ENCODE measurements around the gene HNF4A.

Gene HNF4A

GRCh38 chr20:44426879-44427790, 71.6 kb downstream of the HNF4A start:
- no peak for DNase-seq (ENCODE audit: low spot score)

GRCh38 chr20:44427804-44428173, 72.3 kb downstream of the HNF4A start:
- DNase-seq (ENCODE audit: low spot score): no peak

- DNase-seq (ENCODE audit: low spot score): peak; percentile 53
Measured at GRCh38 chr20:44428174-44429016, 72.9 kb downstream of the HNF4A start.

DNA sequence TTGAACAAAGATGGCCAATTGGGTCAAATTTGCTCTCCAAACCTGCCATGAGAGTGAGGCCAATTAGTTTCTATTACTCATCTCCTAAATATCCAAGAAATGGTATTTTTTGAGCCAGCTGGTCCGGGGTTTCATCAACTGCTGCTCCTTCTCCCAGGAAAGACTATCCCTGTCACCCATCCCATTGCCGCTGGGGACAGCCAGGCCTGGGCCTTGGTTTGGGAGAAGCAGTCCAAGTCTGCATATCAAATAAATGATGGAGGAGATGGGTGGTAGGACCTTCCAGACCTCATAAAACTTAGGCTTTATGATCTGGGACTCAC, 73.5 kb downstream of the HNF4A start:
- no peak for DNase-seq (ENCODE audit: low spot score)

- no peak for DNase-seq (ENCODE audit: low spot score)
Measured at GRCh38 chr20:44429419-44430269, 74.1 kb downstream of the HNF4A start.

DNA sequence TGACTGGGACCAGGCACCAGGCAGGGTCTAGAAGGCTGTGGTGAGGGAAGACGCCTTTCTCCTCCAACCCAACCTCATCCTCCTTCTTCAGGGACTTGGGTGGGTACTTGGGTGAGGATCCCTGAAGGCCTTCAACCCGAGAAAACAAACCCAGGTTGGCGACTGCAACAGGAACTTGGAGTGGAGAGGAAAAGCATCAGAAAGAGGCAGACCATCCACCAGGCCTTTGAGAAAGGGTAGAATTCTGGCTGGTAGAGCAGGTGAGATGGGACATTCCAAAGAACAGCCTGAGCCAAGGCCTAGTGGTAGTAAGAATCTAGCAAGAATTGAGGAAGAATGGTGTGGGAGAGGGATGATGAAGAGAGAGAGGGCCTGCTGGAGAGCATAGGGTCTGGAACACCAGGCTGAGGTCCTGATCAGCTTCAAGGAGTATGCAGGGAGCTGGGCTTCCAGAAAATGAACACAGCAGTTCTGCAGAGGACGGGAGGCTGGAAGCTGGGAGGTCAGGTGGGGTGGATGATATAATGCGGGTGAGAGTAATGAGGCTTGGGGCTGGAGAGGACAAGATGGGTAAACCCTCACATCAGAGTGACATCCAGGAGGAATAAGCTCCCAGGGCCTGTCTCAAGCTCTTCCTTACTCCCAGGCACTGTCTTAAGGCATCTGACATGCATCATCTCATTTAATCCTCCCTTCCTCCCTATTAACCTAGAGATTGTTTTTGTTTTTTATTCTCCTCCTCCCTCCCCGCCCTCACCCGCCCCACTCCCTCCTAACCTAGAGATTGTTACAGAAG, 75.0 kb downstream of the HNF4A start:
- no peak for DNase-seq (ENCODE audit: low spot score)

DNA sequence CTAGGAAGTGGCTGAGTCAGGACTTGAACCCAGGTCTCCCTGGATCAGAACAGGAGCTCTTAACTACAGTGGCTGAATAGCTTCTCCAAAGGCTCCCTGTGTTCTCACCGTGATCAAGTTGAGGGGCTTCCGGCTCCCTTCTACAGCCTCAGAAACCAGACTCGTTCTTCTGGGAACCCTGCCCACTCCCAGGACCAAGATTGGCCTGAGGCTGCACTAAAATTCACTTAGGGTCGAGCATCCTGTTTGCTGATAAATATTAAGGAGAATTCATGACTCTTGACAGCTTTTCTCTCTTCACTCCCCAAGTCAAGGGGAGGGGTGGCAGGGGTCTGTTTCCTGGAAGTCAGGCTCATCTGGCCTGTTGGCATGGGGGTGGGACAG, 75.6 kb downstream of the HNF4A start:
- DNase-seq (ENCODE audit: low spot score): no peak

DNA sequence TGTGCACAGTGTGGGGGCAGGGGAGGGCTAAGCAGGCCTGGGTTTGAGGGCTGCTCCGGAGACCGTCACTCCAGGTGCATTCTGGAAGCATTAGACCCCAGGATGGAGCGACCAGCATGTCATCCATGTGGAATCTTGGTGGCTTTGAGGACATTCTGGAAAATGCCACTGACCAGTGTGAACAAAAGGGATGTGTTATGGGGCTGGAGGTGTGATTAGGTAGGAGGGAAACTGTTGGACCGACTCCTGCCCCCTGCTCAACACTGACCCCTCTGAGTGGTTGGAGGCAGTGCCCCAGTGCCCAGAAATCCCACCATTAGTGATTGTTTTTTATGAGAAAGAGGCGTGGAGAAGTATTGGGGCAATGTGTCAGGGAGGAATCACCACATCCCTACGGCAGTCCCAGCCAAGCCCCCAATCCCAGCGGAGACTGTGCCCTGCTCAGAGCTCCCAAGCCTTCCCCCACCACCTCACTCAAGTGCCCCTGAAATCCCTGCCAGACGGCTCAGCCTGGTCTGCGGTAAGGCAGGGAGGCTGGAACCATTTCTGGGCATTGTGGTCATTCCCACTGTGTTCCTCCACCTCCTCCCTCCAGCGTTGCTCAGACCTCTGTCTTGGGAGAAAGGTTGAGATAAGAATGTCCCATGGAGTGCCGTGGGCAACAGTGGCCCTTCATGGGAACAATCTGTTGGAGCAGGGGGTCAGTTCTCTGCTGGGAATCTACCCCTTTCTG, 76.2 kb downstream of the HNF4A start:
- no peak for DNase-seq (ENCODE audit: low spot score)

GRCh38 chr20:44432618-44433577, 77.4 kb downstream of the HNF4A start:
- no peak for DNase-seq (ENCODE audit: low spot score)

DNA sequence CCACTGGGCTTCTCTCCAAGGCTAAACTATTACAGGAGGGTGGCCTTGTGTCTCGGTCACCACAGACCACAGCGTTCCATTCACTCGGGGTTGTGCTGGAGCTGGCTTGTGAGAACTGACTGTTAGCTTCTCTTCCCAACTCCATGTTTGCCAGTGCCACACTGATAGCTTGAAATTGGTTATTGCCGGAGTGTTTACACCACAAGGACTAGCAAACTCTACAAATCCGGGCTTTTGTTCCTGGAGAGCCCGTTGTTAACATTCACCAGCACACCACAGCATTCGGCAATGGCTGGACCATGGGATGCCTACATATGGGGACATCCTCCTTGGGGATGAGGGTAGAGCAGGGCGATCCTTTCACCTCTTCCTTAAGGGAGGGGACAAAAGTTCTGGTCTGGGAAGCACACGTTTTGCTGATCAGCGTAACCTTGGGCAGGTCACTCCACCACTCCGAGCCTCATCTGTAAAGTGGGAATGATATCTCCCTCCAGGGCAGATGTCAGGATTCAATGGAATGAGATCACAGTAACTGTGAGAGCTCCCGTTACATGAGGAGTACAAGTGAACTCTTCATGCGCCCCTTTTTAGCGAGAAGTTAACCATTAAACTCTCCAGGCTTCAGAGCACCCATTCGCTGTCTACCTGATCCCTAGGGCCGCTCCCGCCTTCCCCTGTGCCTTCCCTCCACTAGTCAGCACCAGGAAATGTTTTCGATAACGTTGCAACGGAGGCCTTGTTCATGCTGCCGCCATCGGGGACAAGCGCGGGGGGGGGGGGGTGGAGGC, 78.4 kb downstream of the HNF4A start:
- peak; percentile 60 for DNase-seq (ENCODE audit: low spot score)

DNA sequence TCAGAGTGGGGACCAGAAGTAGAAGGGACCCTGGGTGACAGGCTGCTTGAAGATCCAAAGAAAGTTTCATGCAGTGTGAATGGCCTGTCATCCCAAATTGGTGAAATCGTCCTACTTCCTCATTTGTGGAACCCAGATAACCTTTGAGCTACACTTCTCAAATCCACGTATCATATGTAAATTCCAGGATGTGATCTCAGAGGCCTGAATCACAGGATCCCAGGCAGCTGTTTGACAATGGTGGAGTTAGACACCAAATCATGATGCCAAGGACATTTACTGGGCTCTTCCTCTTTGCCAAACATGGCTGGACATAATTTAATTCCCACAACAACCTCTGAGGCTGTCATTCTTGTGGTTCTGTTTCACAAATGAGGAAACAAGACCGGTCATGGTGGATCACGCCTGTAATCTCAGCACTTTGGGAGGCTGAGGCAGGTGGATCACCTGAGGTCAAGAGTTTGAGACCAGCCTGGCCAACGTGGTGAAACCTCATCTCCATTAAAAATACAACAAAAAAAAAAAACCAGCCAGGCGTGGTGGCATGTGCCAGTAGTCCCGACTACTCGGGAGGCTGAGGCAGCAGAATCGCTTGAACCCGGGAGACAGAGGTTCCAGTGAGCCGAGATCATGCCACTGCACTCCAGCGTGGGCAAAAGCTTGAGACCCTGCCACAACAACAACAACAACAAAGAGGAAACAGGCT, 80.3 kb downstream of the HNF4A start:
- DNase-seq (ENCODE audit: low spot score): no peak

DNA sequence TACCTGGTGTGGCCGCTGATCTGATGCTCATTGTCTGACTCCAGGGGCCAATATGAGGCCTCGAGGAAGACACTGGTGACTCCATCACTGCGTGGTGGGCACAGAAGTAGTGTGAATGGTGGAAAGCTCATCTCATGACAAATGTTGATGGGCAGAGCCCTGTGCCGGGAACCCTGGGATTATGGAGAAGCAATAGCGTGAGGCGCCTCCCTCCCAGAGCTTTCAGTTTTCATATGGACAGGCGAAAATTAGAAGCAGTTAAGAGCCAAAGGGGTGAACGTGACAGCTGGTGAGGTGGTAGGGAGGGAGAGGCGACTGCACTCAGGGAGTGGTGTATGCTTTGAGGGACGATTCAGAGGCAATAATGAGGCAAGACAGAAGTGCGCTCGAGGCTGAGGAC, 80.9 kb downstream of the HNF4A start:
- no peak for DNase-seq (ENCODE audit: low spot score)

DNA sequence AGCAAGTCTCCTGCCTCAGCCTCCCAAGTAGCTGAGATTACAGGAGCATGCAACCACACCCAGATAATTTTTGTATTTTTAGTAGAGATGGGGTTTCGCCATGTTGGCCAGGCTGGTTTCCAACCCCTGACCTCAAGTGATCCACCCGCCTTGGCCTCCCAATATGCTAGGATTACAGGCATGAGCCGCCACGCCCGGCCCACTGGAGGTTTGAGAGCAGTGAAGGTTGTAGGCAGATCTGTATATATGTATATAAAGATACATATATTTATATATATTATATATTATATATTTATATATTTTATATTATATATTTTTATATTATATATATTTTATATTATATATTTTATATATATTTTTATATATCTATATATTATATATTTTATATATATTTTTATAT, 82.0 kb downstream of the HNF4A start:
- no peak for DNase-seq (ENCODE audit: low spot score)

DNA sequence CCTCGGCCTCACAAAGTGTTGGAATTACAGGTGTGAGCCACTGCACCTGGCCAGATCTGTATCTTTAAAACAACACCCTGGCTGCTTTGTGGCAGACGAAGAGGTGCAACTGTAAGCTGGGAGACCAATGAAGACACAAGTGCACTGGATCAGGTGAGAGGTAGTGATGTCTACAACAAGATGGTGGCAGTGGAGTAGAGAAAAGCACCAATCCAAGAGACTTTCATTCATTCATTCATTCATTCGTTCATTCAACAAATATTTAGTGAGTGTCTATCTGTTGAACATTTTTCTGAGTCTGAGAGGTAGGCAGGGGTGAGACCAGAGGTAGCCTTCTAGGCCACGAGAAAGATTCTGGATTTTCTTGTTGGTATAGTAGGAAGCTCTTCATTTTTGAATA, 83.3 kb downstream of the HNF4A start:
- no peak for DNase-seq (ENCODE audit: low spot score)

DNA sequence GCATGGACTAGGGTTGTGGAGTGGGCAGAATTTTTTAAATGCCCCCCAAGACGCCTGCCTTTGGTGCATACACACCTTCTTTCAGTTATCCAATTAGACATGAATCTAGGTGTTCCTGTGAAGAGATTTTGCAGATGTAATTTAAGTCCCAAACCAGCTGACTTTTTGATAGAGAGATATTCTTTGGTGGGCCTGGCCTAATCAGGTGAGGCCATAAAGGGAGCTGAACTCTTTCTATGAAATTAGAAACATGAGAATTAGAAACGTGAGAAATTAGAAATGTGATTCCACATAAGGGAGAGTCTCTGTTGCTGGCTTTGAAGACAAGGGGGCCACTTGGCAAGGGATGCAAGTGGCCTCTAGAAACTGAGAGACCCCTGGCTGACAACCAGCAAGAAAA, 83.8 kb downstream of the HNF4A start:
- DNase-seq (ENCODE audit: low spot score): no peak

- DNase-seq (ENCODE audit: low spot score): no peak
Measured at GRCh38 chr20:44442298-44443070, 87.0 kb downstream of the HNF4A start.

Measured in HuH-7.5 (cell line).